HepG2 (cell line): Measurements from ENCODE around the gene FAAP20. TPM values are rescaled to one million over a fixed set of nuclear protein-coding genes. Genes with fewer than 3 reads are reported as not detected.

Experiments
- FOXP4 ChIP-seq: sonication (generic); formaldehyde crosslinking; IDR thresholded peaks from 2 replicates; pipeline ENCODE4 v1.4.0; 2020; ENCODE audit warnings: missing genetic modification reagents
- HOXA5 ChIP-seq: sonication (generic); formaldehyde crosslinking; IDR thresholded peaks from 2 replicates; pipeline ENCODE4 v1.4.0; 2020; ENCODE audit warnings: missing genetic modification reagents
- PATZ1 ChIP-seq: sonication (generic); formaldehyde crosslinking; IDR thresholded peaks from 2 replicates; pipeline ENCODE4 v1.4.0; 2020; ENCODE audit warnings: missing genetic modification reagents
- PAXIP1 ChIP-seq: sonication (generic); formaldehyde crosslinking; conservative IDR thresholded peaks from 2 replicates; pipeline ENCODE4 v1.4.0; 2020; ENCODE audit warnings: mild to moderate bottlenecking, missing genetic modification reagents, moderate library complexity
- RAD21 ChIP-seq: fragments of 450-650 bp; formaldehyde crosslinking; IDR thresholded peaks from 2 replicates; pipeline ENCODE4 v1.5.0; 2020; ENCODE audit warnings: mild to moderate bottlenecking
- U2AF2 ChIP-seq: fragments of 200-400 bp; formaldehyde crosslinking; IDR thresholded peaks from 2 replicates; pipeline ENCODE4 v1.6.1; 2017; ENCODE audit warnings: low read depth, mild to moderate bottlenecking, low read length
- UBTF ChIP-seq: sonication (generic); formaldehyde crosslinking; IDR thresholded peaks from 2 replicates; pipeline ENCODE4 v1.4.0; 2020; ENCODE audit warnings: mild to moderate bottlenecking, missing genetic modification reagents
- YEATS4 ChIP-seq: sonication (generic); formaldehyde crosslinking; IDR thresholded peaks from 2 replicates; pipeline ENCODE4 v1.4.0; 2020; ENCODE audit warnings: missing genetic modification reagents, borderline replicate concordance
- ZBTB43 ChIP-seq: sonication (generic); formaldehyde crosslinking; conservative IDR thresholded peaks from 2 replicates; pipeline ENCODE4 v1.4.0; 2020; ENCODE audit warnings: missing genetic modification reagents
- ZIK1 ChIP-seq: sonication (generic); formaldehyde crosslinking; IDR thresholded peaks from 2 replicates; pipeline ENCODE4 v1.5.0; 2020; ENCODE audit warnings: mild to moderate bottlenecking, low read depth, missing genetic modification reagents, borderline replicate concordance
- ZNF430 ChIP-seq: sonication (generic); formaldehyde crosslinking; IDR thresholded peaks from 2 replicates; pipeline ENCODE4 v1.9.0; 2021; ENCODE audit warnings: mild to moderate bottlenecking, missing genetic modification reagents
- ZNF691 ChIP-seq: sonication (generic); formaldehyde crosslinking; IDR thresholded peaks from 2 replicates; pipeline ENCODE4 v1.4.0; 2020; ENCODE audit warnings: missing genetic modification reagents, low read depth, mild to moderate bottlenecking, borderline replicate concordance
- ZNF777 ChIP-seq: sonication (generic); formaldehyde crosslinking; IDR thresholded peaks from 2 replicates; pipeline ENCODE4 v1.4.0; 2020; ENCODE audit warnings: missing genetic modification reagents
- ZNF788 ChIP-seq: sonication (generic); formaldehyde crosslinking; IDR thresholded peaks from 2 replicates; pipeline ENCODE4 v1.5.0; 2020; ENCODE audit warnings: mild to moderate bottlenecking, missing genetic modification reagents, borderline replicate concordance
- polyA plus RNA-seq, 8 experiments: library from polyadenylated mRNA; depleted of rRNA in 3 of 8; stranded (reverse) in 7 of 8; unstranded in 1 of 8; fragments of >200 nt; fragmentation: Illumina TruSeq in 4 of 8; extraction: Trizol in 4 of 8; gene quantifications; 2 replicates each; pipeline versions ENCODE4 v1.2.1 to v1.2.3, GENCODE V29; 2011 to 2016; ENCODE audit warnings: low read depth in 4 of 8, missing spikeins in 1 of 8, mixed read lengths in 1 of 8; ENCODE audit not compliant: insufficient read depth in 1 of 8
- total RNA-seq, 5 experiments: library from RNA; depleted of rRNA; stranded (reverse); fragments of >200 nt; fragmentation: Illumina TruSeq; extraction: Trizol; gene quantifications; 2 replicates each; pipeline ENCODE4 v1.2.3, GENCODE V29; 2016; ENCODE audit warnings: low read depth in 1 of 5

Gene FAAP20
- total and polyA plus RNA-seq, 2 of the 13 experiments (the other 11 are each of a cell fraction or from before 2014, with no cell fraction given) = 9.6 to 10.8 TPM

- TF ChIP-seq UBTF (CRISPR knock-in tag) = peak; percentile 53; the same call in 1 of the 2 replicates
- peak; percentile 77 for TF ChIP-seq PATZ1
- 0 out of 2 replicates have a peak, but pooled peaks have one; percentile 31 for TF ChIP-seq FOXP4 (CRISPR knock-in tag)
- TF ChIP-seq U2AF2 = no peak
- 0 out of 2 replicates have a peak, but pooled peaks have one; percentile 25 for TF ChIP-seq ZNF788
- TF ChIP-seq ZBTB43 (CRISPR knock-in tag) = peak; percentile 63; the same call in 1 of the 2 replicates
- peak; percentile 97 for TF ChIP-seq ZNF777 (CRISPR knock-in tag)
- no peak for TF ChIP-seq PAXIP1 (CRISPR knock-in tag)
- peak; percentile 81; the same call in 1 of the 2 replicates for TF ChIP-seq YEATS4
- TF ChIP-seq HOXA5 (CRISPR knock-in tag) = peak; percentile 57
- no peak for TF ChIP-seq ZNF691 (CRISPR knock-in tag)
- TF ChIP-seq ZNF430 (CRISPR knock-in tag) = no peak
- TF ChIP-seq RAD21 (CRISPR knock-in tag) = peak; percentile 70
- 0 out of 2 replicates have a peak, but pooled peaks have one; percentile 19 for TF ChIP-seq ZIK1 (CRISPR knock-in tag)
Observed at GRCh38 chr1:2227346-2228156, 33.0 kb upstream of the FAAP20 start (continued).
